H1 (cell line): Measurements from ENCODE around the gene NDUFAF8. TPM values are rescaled to one million over a fixed set of nuclear protein-coding genes. Genes with fewer than 3 reads are reported as not detected.

Experiments
- ATF2 ChIP-seq: IDR thresholded peaks from 2 replicates; pipeline ENCODE4 v1.6.1; 2012; ENCODE audit warnings: low read length, inconsistent platforms
- EZH2 ChIP-seq: fragments of 200-600 bp; sonication (generic); IDR thresholded peaks from 2 replicates; pipeline ENCODE4 v1.7.1; 2012; ENCODE audit warnings: low read depth, mild to moderate bottlenecking, moderate library complexity, low read length, inconsistent platforms; ENCODE audit not compliant: severe bottlenecking
- PHF8 ChIP-seq: fragments of 200-600 bp; sonication (generic); conservative IDR thresholded peaks from 2 replicates; pipeline ENCODE4 v1.7.1; 2012; ENCODE audit warnings: low read depth, mild to moderate bottlenecking, inconsistent platforms, low read length, moderate library complexity
- SIN3A ChIP-seq, 2 experiments: IDR thresholded peaks in 1 of 2; conservative IDR thresholded peaks in 1 of 2; 2 replicates each; pipeline ENCODE4 v1.6.1; 2011 to 2012; ENCODE audit warnings: low read length in 2 of 2, improper control_type of control experiment in 1 of 2, low read depth in 1 of 2, mild to moderate bottlenecking in 1 of 2
- ZNF274 ChIP-seq: IDR thresholded peaks from 2 replicates; pipeline ENCODE4 v1.7.0; 2012; ENCODE audit warnings: low read length, borderline replicate concordance; ENCODE audit errors: extremely low read depth
- polyA plus RNA-seq, 7 experiments: library from polyadenylated mRNA; depleted of rRNA in 3 of 7; stranded (reverse) in 5 of 7; unstranded in 2 of 7; fragments of >200 nt in 5 of 7; fragments of 200-250 nt in 2 of 7; gene quantifications; 1 replicate in 5 of 7; 2 replicates in 1 of 7; 4 replicates in 1 of 7; pipeline versions ENCODE4 v1.2.1 to v1.2.3, GENCODE V29; 2011 to 2013; ENCODE audit warnings: missing spikeins in 2 of 7, mixed read lengths in 2 of 7
- total RNA-seq: library from RNA; stranded (reverse); fragmentation: NEBNext Ultra II Directional; extraction: Animal tissue kit (Norgen Biotek cat#: 25700); gene quantifications from 2 replicates; pipeline ENCODE4 v1.2.1, GENCODE V29; 2021

NDUFAF8 gene
- total and polyA plus RNA-seq, 2 of the 8 experiments (the other 6 are each of a cell fraction or from before 2014, with no cell fraction given), result 48.9 to 91.1 TPM

GRCh38 chr17:81236784-81237183 lies 2.3 kb upstream of the NDUFAF8 start (continued):
- TF ChIP-seq SIN3A (conservative IDR thresholded peaks at IDR 0.05 in 1 of 2, IDR thresholded peaks at IDR 0.05 in 1 of 2; ENCODE audit: low read depth in 1 of 2, low read length in 2 of 2) (no peak), EZH2 (no peak), ATF2 (no peak), ZNF274 (no peak), PHF8 (no peak)
